Dermis blood vessel endothelial cell (primary cell): ENCODE results near the gene GADD45A. TPM values are rescaled to one million over a fixed set of nuclear protein-coding genes. Genes with fewer than 3 reads are reported as not detected.
"Not testable (repeated sequence)": the region's sequence is repeated elsewhere in the genome, so short reads cannot be mapped to it uniquely, and the experiment has no call there.

Source experiments
- DNase-seq: peaks from one replicate; pipeline ENCODE4 v3.0.0; 2010
- total RNA-seq: library from RNA; depleted of rRNA; stranded (reverse); fragments of >200 nt; gene quantifications from 2 replicates; pipeline ENCODE4 v1.2.3, GENCODE V29; 2014

GADD45A gene
- total RNA-seq, 1 donor from 2014 or later, result 34.9 TPM

GRCh38 chr1:67721650-67722291 lies 36.8 kb downstream of the GADD45A start:
- no peak for DNase-seq

GRCh38 chr1:67722292-67722944 lies 37.4 kb downstream of the GADD45A start:
- DNase-seq, result no peak

GRCh38 chr1:67723126-67723525 lies 38.1 kb downstream of the GADD45A start:
- no peak for DNase-seq

GRCh38 chr1:67723620-67724019 lies 38.6 kb downstream of the GADD45A start:
- peak; percentile 96 for DNase-seq

GRCh38 chr1:67724928-67725560 lies 40.0 kb downstream of the GADD45A start:
- DNase-seq, result peak; percentile 97

- DNase-seq, result peak; percentile 81
Measured at GRCh38 chr1:67726224-67726623, 41.2 kb downstream of the GADD45A start.

GRCh38 chr1:67729872-67730271 lies 44.9 kb downstream of the GADD45A start:
- no peak for DNase-seq

- not testable (repeated sequence) for DNase-seq
Measured at GRCh38 chr1:67730312-67730711, 45.3 kb downstream of the GADD45A start.

- DNase-seq, result no peak
Measured at GRCh38 chr1:67731322-67731721, 46.3 kb downstream of the GADD45A start.

- peak; percentile 71 for DNase-seq
Measured at GRCh38 chr1:67732750-67733151, 47.8 kb downstream of the GADD45A start.

- no peak for DNase-seq
Measured at GRCh38 chr1:67733681-67734322, 48.8 kb downstream of the GADD45A start.

GRCh38 chr1:67734323-67734690 lies 49.3 kb downstream of the GADD45A start:
- no peak for DNase-seq

GRCh38 chr1:67735206-67735605 lies 50.2 kb downstream of the GADD45A start:
- no peak for DNase-seq

GRCh38 chr1:67735806-67736627 lies 51.0 kb downstream of the GADD45A start:
- DNase-seq, result peak; percentile 98

- no peak for DNase-seq
Measured at GRCh38 chr1:67736750-67737149, 51.7 kb downstream of the GADD45A start.

GRCh38 chr1:67737875-67738274 lies 52.9 kb downstream of the GADD45A start:
- DNase-seq, result no peak

Other genes with a start within 250 kb of the GADD45A start
- 182 and 256 TPM in 2 replicates for gene GNG12, start 148.3 kb downstream of the GADD45A start, total RNA-seq